ENCODE results near the gene TMEM125. TPM values are rescaled to one million over a fixed set of nuclear protein-coding genes. Genes with fewer than 3 reads are reported as not detected.

TMEM125 gene
- total RNA-seq, 1 donor from 2014 or later, result 0.64 TPM

- no peak for DNase-seq (ENCODE audit: low read depth)
- Mint-ChIP-seq H3K9me3 (ENCODE audit: unreplicated experiment) (peaks cover 2% of the 10 kb centered on the region), H3K36me3 (ENCODE audit: low read depth, unreplicated experiment) (peaks cover 2% of the 10 kb centered on the region), H3K4me1 (ENCODE audit: low read depth, unreplicated experiment) (peaks cover 8% of the 10 kb centered on the region), H3K27ac (ENCODE audit: unreplicated experiment) (no peak overlapping the region), H3K27me3 (ENCODE audit: low read depth, unreplicated experiment) (peaks cover 17% of the 10 kb centered on the region), H3K4me3 (ENCODE audit: unreplicated experiment) (peak overlapping the region; percentile 4)
- H3K27ac ChIP-seq (ENCODE audit: low read depth, low read length), result no peak overlapping the region
- no peak for TF ChIP-seq EZH2 (IDR thresholded peaks at IDR 0.05; ENCODE audit: insufficient read depth, low read length)
- peak; percentile 4 for TF ChIP-seq CTCF (IDR thresholded peaks at IDR 0.05; ENCODE audit: insufficient read depth, low read depth, low read length)
- no peaks in the 10 kb centered on the region for H3K36me3 ChIP-seq (ENCODE audit: insufficient read depth, low read length)
- H3K4me2 ChIP-seq (ENCODE audit: low read length), result no peak overlapping the region
- FAIRE-seq, result no peak
- H3K79me2 ChIP-seq (ENCODE audit: insufficient read depth, low read length), result no peaks in the 10 kb centered on the region
- no peaks in the 10 kb centered on the region for H4K20me1 ChIP-seq (ENCODE audit: insufficient read depth, low read length)
- H2AFZ ChIP-seq (ENCODE audit: low read depth, low read length), result no peak overlapping the region
- H3K9ac ChIP-seq (ENCODE audit: low read length), result no peak overlapping the region
- no peaks in the 10 kb centered on the region for H3K27me3 ChIP-seq (ENCODE audit: insufficient read depth, low read length)
- H3K9me3 ChIP-seq (ENCODE audit: insufficient read depth, low read depth, low read length), result no peaks in the 10 kb centered on the region
- no peaks in the 10 kb centered on the region for H3K4me1 ChIP-seq (ENCODE audit: insufficient read depth, low read length)
- H3K4me3 ChIP-seq (ENCODE audit: insufficient read depth, low read depth, low read length), result no peak overlapping the region
These were observed 47.1 kb downstream of the TMEM125 start for GRCh38 chr1:43316738-43317520.

GRCh38 chr1:43317817-43318471 is 48.2 kb downstream of the TMEM125 start:
- H3K4me1 ChIP-seq (ENCODE audit: insufficient read depth, low read length), result no peaks in the 10 kb centered on the region
- TF ChIP-seq EZH2 (IDR thresholded peaks at IDR 0.05; ENCODE audit: insufficient read depth, low read length), result no peak
- TF ChIP-seq CTCF (IDR thresholded peaks at IDR 0.05; ENCODE audit: insufficient read depth, low read depth, low read length), result no peak
- Mint-ChIP-seq H3K4me1 (ENCODE audit: low read depth, unreplicated experiment) (peaks cover 8% of the 10 kb centered on the region), H3K4me3 (ENCODE audit: unreplicated experiment) (no peak overlapping the region), H3K9me3 (ENCODE audit: unreplicated experiment) (peaks cover 2% of the 10 kb centered on the region), H3K36me3 (ENCODE audit: low read depth, unreplicated experiment) (peaks cover 3% of the 10 kb centered on the region), H3K27ac (ENCODE audit: unreplicated experiment) (no peak overlapping the region), H3K27me3 (ENCODE audit: low read depth, unreplicated experiment) (peaks cover 14% of the 10 kb centered on the region)
- DNase-seq (ENCODE audit: low read depth) (peak; percentile 35), FAIRE-seq (no peak)
- no peaks in the 10 kb centered on the region for H3K79me2 ChIP-seq (ENCODE audit: insufficient read depth, low read length)
- no peaks in the 10 kb centered on the region for H3K9me3 ChIP-seq (ENCODE audit: insufficient read depth, low read depth, low read length)
- H3K4me3 ChIP-seq (ENCODE audit: insufficient read depth, low read depth, low read length), result no peak overlapping the region
- H3K9ac ChIP-seq (ENCODE audit: low read length), result no peak overlapping the region
- no peaks in the 10 kb centered on the region for H4K20me1 ChIP-seq (ENCODE audit: insufficient read depth, low read length)
- H2AFZ ChIP-seq (ENCODE audit: low read depth, low read length), result no peak overlapping the region
- H3K4me2 ChIP-seq (ENCODE audit: low read length), result no peak overlapping the region
- H3K36me3 ChIP-seq (ENCODE audit: insufficient read depth, low read length), result no peaks in the 10 kb centered on the region
- H3K27me3 ChIP-seq (ENCODE audit: insufficient read depth, low read length), result no peaks in the 10 kb centered on the region
- no peak overlapping the region for H3K27ac ChIP-seq (ENCODE audit: low read depth, low read length)

- DNase-seq (ENCODE audit: low read depth), result no peak
- peaks cover 3% of the 10 kb centered on the region for H3K9me3 Mint-ChIP-seq (ENCODE audit: unreplicated experiment)
- Histone ChIP-seq H3K36me3 (ENCODE audit: insufficient read depth, low read length) (no peaks in the 10 kb centered on the region), H3K9me3 (ENCODE audit: insufficient read depth, low read depth, low read length) (no peaks in the 10 kb centered on the region), H3K9ac (ENCODE audit: low read length) (no peak overlapping the region), H3K4me3 (ENCODE audit: insufficient read depth, low read depth, low read length) (no peak overlapping the region), H3K79me2 (ENCODE audit: insufficient read depth, low read length) (no peaks in the 10 kb centered on the region), H3K27ac (ENCODE audit: low read depth, low read length) (no peak overlapping the region), H2AFZ (ENCODE audit: low read depth, low read length) (peak overlapping the region; percentile 23), H3K4me1 (ENCODE audit: insufficient read depth, low read length) (no peaks in the 10 kb centered on the region), H3K27me3 (ENCODE audit: insufficient read depth, low read length) (no peaks in the 10 kb centered on the region), H4K20me1 (ENCODE audit: insufficient read depth, low read length) (no peaks in the 10 kb centered on the region), H3K4me2 (ENCODE audit: low read length) (no peak overlapping the region)
- no peak overlapping the region for H3K27ac Mint-ChIP-seq (ENCODE audit: unreplicated experiment)
- peaks cover 14% of the 10 kb centered on the region for H3K27me3 Mint-ChIP-seq (ENCODE audit: low read depth, unreplicated experiment)
- no peak for FAIRE-seq
- H3K4me1 Mint-ChIP-seq (ENCODE audit: low read depth, unreplicated experiment), result peaks cover 8% of the 10 kb centered on the region
- no peak overlapping the region for H3K4me3 Mint-ChIP-seq (ENCODE audit: unreplicated experiment)
- TF ChIP-seq CTCF (IDR thresholded peaks at IDR 0.05; ENCODE audit: insufficient read depth, low read depth, low read length), result no peak
- TF ChIP-seq EZH2 (IDR thresholded peaks at IDR 0.05; ENCODE audit: insufficient read depth, low read length), result no peak
- peaks cover 3% of the 10 kb centered on the region for H3K36me3 Mint-ChIP-seq (ENCODE audit: low read depth, unreplicated experiment)
These were observed 49.0 kb downstream of the TMEM125 start for GRCh38 chr1:43318831-43319230.
